KMS-11 (cell line): ENCODE measurements around the gene RAB31.

Source experiments
- H2AFZ ChIP-seq: fragments of 200-600 bp; sonication (generic); 2 replicates; pipeline ENCODE4 v1.6.1; 2016; ENCODE audit warnings: antibody characterized with exemption, mixed run types, low read depth
- H3K27ac ChIP-seq: fragments of 200-600 bp; sonication (generic); 2 replicates; pipeline ENCODE4 v1.6.1; 2016; ENCODE audit warnings: mild to moderate bottlenecking, mixed run types
- H3K27me3 ChIP-seq: fragments of 200-600 bp; sonication (generic); 2 replicates; pipeline ENCODE4 v1.6.1; 2017; ENCODE audit warnings: mild to moderate bottlenecking, low read depth, mixed run types, moderate library complexity; ENCODE audit not compliant: insufficient read depth
- H3K36me3 ChIP-seq: fragments of 200-600 bp; sonication (generic); 2 replicates; pipeline ENCODE4 v1.6.1; 2017; ENCODE audit warnings: mild to moderate bottlenecking, mixed run types; ENCODE audit not compliant: insufficient read depth
- H3K4me1 ChIP-seq: fragments of 200-600 bp; sonication (generic); 2 replicates; pipeline ENCODE4 v1.6.1; 2016; ENCODE audit warnings: mild to moderate bottlenecking, low read depth, mixed run types; ENCODE audit not compliant: poor library complexity, severe bottlenecking
- H3K4me2 ChIP-seq: fragments of 200-600 bp; sonication (generic); 2 replicates; pipeline ENCODE4 v1.7.0; 2016; ENCODE audit warnings: mild to moderate bottlenecking, mixed run types
- H3K4me3 ChIP-seq: fragments of 200-600 bp; sonication (generic); IDR thresholded peaks from 2 replicates; pipeline ENCODE4 v1.6.1; 2017; ENCODE audit warnings: low read depth, low read length, mixed read lengths; ENCODE audit not compliant: insufficient read depth
- H3K79me2 ChIP-seq: fragments of 200-600 bp; sonication (generic); 2 replicates; pipeline ENCODE4 v1.6.1; 2016; ENCODE audit warnings: low read depth, mixed run types; ENCODE audit not compliant: insufficient read depth
- H3K9ac ChIP-seq: fragments of 200-600 bp; sonication (generic); 2 replicates; pipeline ENCODE4 v1.6.1; 2016; ENCODE audit warnings: mild to moderate bottlenecking, mixed run types
- H4K20me1 ChIP-seq: fragments of 200-600 bp; sonication (generic); 2 replicates; pipeline ENCODE4 v1.6.1; 2016; ENCODE audit warnings: mild to moderate bottlenecking, mixed run types; ENCODE audit not compliant: insufficient read depth
- CTCF ChIP-seq: fragments of 200-600 bp; sonication (generic); conservative IDR thresholded peaks from 2 replicates; pipeline ENCODE4 v1.6.1; 2017; ENCODE audit warnings: low read depth, mild to moderate bottlenecking, antibody characterized with exemption, low read length, moderate library complexity, mixed read lengths

The RAB31 gene

GRCh38 chr18:9712130-9712577 is 4.1 kb downstream of the RAB31 start:
- no peak for TF ChIP-seq CTCF
- no peaks in the 10 kb centered on the region for H3K36me3 ChIP-seq

GRCh38 chr18:9712611-9713010 is 4.5 kb downstream of the RAB31 start:
- Histone ChIP-seq H3K4me1 (peaks cover 27% of the 10 kb centered on the region), H3K4me2 (no peak overlapping the region), H2AFZ (no peak overlapping the region), H3K4me3 (no peak overlapping the region), H3K36me3 (no peaks in the 10 kb centered on the region), H3K79me2 (no peaks in the 10 kb centered on the region), H4K20me1 (no peaks in the 10 kb centered on the region), H3K27ac (no peak overlapping the region), H3K9ac (no peak overlapping the region), H3K27me3 (no peaks in the 10 kb centered on the region)
- no peak for TF ChIP-seq CTCF

More at GRCh38 chr18:9712130-9712577, 4.1 kb downstream of the RAB31 start:
- H3K79me2 ChIP-seq: no peaks in the 10 kb centered on the region
- peaks cover 27% of the 10 kb centered on the region for H3K4me1 ChIP-seq
- H3K27me3 ChIP-seq: no peaks in the 10 kb centered on the region
- no peaks in the 10 kb centered on the region for H4K20me1 ChIP-seq
- no peak overlapping the region for H2AFZ ChIP-seq
- no peak overlapping the region for H3K9ac ChIP-seq
- no peak overlapping the region for H3K27ac ChIP-seq
- H3K4me3 ChIP-seq: no peak overlapping the region
- no peak overlapping the region for H3K4me2 ChIP-seq

GRCh38 chr18:9714266-9715087 is 6.4 kb downstream of the RAB31 start:
- Histone ChIP-seq H3K27me3 (no peaks in the 10 kb centered on the region), H3K36me3 (no peaks in the 10 kb centered on the region), H3K4me1 (peaks cover 24% of the 10 kb centered on the region), H3K27ac (no peak overlapping the region), H3K9ac (no peak overlapping the region), H2AFZ (no peak overlapping the region), H3K79me2 (no peaks in the 10 kb centered on the region), H3K4me3 (no peak overlapping the region), H4K20me1 (no peaks in the 10 kb centered on the region), H3K4me2 (no peak overlapping the region)
- no peak for TF ChIP-seq CTCF

- H3K4me3 ChIP-seq: no peak overlapping the region
- H2AFZ ChIP-seq: no peak overlapping the region
- H3K4me1 ChIP-seq: peaks cover 18% of the 10 kb centered on the region
- no peaks in the 10 kb centered on the region for H3K79me2 ChIP-seq
- H3K36me3 ChIP-seq: no peaks in the 10 kb centered on the region
- no peak overlapping the region for H3K9ac ChIP-seq
- no peak overlapping the region for H3K4me2 ChIP-seq
- no peaks in the 10 kb centered on the region for H4K20me1 ChIP-seq
- TF ChIP-seq CTCF: no peak
- no peaks in the 10 kb centered on the region for H3K27me3 ChIP-seq
- H3K27ac ChIP-seq: no peak overlapping the region
Measured at GRCh38 chr18:9715088-9715343, 6.9 kb downstream of the RAB31 start.
